Upper lobe of left lung (tissue), 4 donors: ENCODE measurements around the gene NEDD4L.

ENCODE experiments used
- CTCF ChIP-seq, 6 experiments: fragments of 450-650 bp in 4 of 6; fragments of 200-600 bp in 2 of 6; sonication (generic) in 2 of 6; IDR thresholded peaks; one replicate each; pipeline ENCODE4 v1.5.1; 2016 to 2019; ENCODE audit warnings: antibody characterized with exemption in 6 of 6
- EP300 ChIP-seq, 4 donors: sonication (generic); formaldehyde crosslinking; IDR thresholded peaks; one replicate each; pipeline ENCODE4 v1.5.1; 2017; ENCODE audit warnings: antibody characterized with exemption in 4 of 4, control low read depth in 2 of 4
- POLR2AphosphoS5 ChIP-seq, 2 donors: sonication (generic); formaldehyde crosslinking; IDR thresholded peaks; one replicate each; pipeline ENCODE4 v1.5.1; 2017; ENCODE audit warnings: antibody characterized with exemption in 2 of 2

GRCh38 chr18:58367425-58368140 lies 323.6 kb downstream of the NEDD4L start:
- TF ChIP-seq CTCF (IDR thresholded peaks at IDR 0.05) = no peak
- TF ChIP-seq EP300 (IDR thresholded peaks at IDR 0.05) = no peak
- TF ChIP-seq POLR2AphosphoS5 (IDR thresholded peaks at IDR 0.05) = no peak
